HG03159 (cell line): ENCODE data around the gene MYO5B.
"Not testable (repeated sequence)": the region's sequence is repeated elsewhere in the genome, so short reads cannot be mapped to it uniquely, and the experiment has no call there.

Source experiments
- ATAC-seq: cut with Tn5 transposase; IDR thresholded peaks from one replicate; pipeline ENCODE4 v1.9.1; 2021; ENCODE audit warnings: mild to moderate bottlenecking, moderate library complexity; ENCODE audit not compliant: unreplicated experiment

The MYO5B gene

GRCh38 chr18:50194631-50195532 lies at the start of gene MYO5B:
TSS of gene MYO5B (minus strand) at chr18:50195147. CDS start at chr18:50194793, 354 bp downstream.
- ATAC-seq: peak; percentile 82

- not testable (repeated sequence) for ATAC-seq
Observed at GRCh38 chr18:50241768-50242167, 46.8 kb upstream of the MYO5B start.

- no peak for ATAC-seq
Observed at GRCh38 chr18:50240080-50240563, 45.2 kb upstream of the MYO5B start.

GRCh38 chr18:50232419-50232818 lies 37.5 kb upstream of the MYO5B start:
- ATAC-seq: no peak

- ATAC-seq: no peak
Observed at GRCh38 chr18:50231621-50232020, 36.7 kb upstream of the MYO5B start.

- ATAC-seq: not testable (repeated sequence)
Observed at GRCh38 chr18:50220249-50220648, 25.3 kb upstream of the MYO5B start.

GRCh38 chr18:50218432-50219197 lies 23.7 kb upstream of the MYO5B start:
- ATAC-seq: no peak

- ATAC-seq: no peak
Observed at GRCh38 chr18:50209311-50209710, 14.4 kb upstream of the MYO5B start.

- no peak for ATAC-seq
Observed at GRCh38 chr18:50207722-50208121, 12.8 kb upstream of the MYO5B start.

GRCh38 chr18:50203801-50204604 lies 9.1 kb upstream of the MYO5B start:
- ATAC-seq: no peak

GRCh38 chr18:50201476-50202018 lies 6.6 kb upstream of the MYO5B start:
- no peak for ATAC-seq

GRCh38 chr18:50199921-50200320 lies 5.0 kb upstream of the MYO5B start:
- ATAC-seq: no peak

GRCh38 chr18:50199346-50199855 lies 4.5 kb upstream of the MYO5B start:
- ATAC-seq: no peak

- no peak for ATAC-seq
Observed at GRCh38 chr18:50196261-50196660, 1.3 kb upstream of the MYO5B start.

- ATAC-seq: no peak
Observed at GRCh38 chr18:50195689-50196088, 742 bp upstream of the MYO5B start.

GRCh38 chr18:50193796-50194630 lies 934 bp downstream of the MYO5B start:
- no peak for ATAC-seq

- no peak for ATAC-seq
Observed at GRCh38 chr18:50192995-50193795, 1.8 kb downstream of the MYO5B start.

GRCh38 chr18:50190926-50191325 lies 4.0 kb downstream of the MYO5B start:
- no peak for ATAC-seq

GRCh38 chr18:50190236-50190635 lies 4.7 kb downstream of the MYO5B start:
- no peak for ATAC-seq
